ENCODE data around the gene CDHR3. TPM values are rescaled to one million over a fixed set of nuclear protein-coding genes. Genes with fewer than 3 reads are reported as not detected.

CDHR3 gene
- total RNA-seq, 1 donor from 2014 or later, result 3.1 TPM

DNA sequence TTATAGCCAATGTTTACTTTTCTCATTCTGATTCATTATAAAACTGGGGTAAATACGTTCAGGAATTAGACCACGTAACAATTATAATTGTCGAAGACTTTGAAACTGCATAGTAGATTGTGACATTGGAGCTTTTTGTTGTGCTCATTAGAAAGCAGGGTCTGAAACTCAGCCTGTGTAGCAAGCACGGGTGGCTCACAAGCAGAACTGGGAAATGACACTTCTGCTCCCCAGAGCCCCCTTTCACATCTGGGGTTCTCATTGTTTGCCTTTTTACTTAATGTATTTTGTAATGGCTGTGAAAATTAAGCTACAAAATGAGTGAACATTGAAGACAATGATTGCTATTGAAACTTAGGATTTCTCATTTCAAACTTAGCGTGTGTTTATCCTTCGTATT is 72.9 kb downstream of the CDHR3 start:
- Histone ChIP-seq H3K4me1 (ENCODE audit: insufficient read depth, low read length) (no peaks in the 10 kb centered on the region), H3K79me2 (ENCODE audit: insufficient read depth, low read length) (no peaks in the 10 kb centered on the region), H3K27ac (ENCODE audit: low read depth, low read length) (no peak overlapping the region), H3K9me3 (ENCODE audit: insufficient read depth, low read depth, low read length) (peaks cover 5% of the 10 kb centered on the region), H3K4me2 (ENCODE audit: low read length) (no peak overlapping the region), H3K4me3 (ENCODE audit: insufficient read depth, low read depth, low read length) (no peak overlapping the region), H4K20me1 (ENCODE audit: insufficient read depth, low read length) (no peaks in the 10 kb centered on the region), H3K27me3 (ENCODE audit: insufficient read depth, low read length) (peaks cover 33% of the 10 kb centered on the region), H2AFZ (ENCODE audit: low read depth, low read length) (no peak overlapping the region), H3K36me3 (ENCODE audit: insufficient read depth, low read length) (no peaks in the 10 kb centered on the region), H3K9ac (ENCODE audit: low read length) (no peak overlapping the region)
- H3K27ac Mint-ChIP-seq (ENCODE audit: unreplicated experiment), result no peak overlapping the region
- no peak for TF ChIP-seq EZH2 (IDR thresholded peaks at IDR 0.05; ENCODE audit: insufficient read depth, low read length)
- TF ChIP-seq, protein P1, sequence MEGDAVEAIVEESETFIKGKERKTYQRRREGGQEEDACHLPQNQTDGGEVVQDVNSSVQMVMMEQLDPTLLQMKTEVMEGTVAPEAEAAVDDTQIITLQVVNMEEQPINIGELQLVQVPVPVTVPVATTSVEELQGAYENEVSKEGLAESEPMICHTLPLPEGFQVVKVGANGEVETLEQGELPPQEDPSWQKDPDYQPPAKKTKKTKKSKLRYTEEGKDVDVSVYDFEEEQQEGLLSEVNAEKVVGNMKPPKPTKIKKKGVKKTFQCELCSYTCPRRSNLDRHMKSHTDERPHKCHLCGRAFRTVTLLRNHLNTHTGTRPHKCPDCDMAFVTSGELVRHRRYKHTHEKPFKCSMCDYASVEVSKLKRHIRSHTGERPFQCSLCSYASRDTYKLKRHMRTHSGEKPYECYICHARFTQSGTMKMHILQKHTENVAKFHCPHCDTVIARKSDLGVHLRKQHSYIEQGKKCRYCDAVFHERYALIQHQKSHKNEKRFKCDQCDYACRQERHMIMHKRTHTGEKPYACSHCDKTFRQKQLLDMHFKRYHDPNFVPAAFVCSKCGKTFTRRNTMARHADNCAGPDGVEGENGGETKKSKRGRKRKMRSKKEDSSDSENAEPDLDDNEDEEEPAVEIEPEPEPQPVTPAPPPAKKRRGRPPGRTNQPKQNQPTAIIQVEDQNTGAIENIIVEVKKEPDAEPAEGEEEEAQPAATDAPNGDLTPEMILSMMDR (IDR thresholded peaks at IDR 0.05; ENCODE audit: insufficient read depth, low read depth, low read length), result no peak
- no peaks in the 10 kb centered on the region for H3K4me1 Mint-ChIP-seq (ENCODE audit: low read depth, unreplicated experiment)
- H3K9me3 Mint-ChIP-seq (ENCODE audit: unreplicated experiment), result peaks cover 1% of the 10 kb centered on the region
- H3K27me3 Mint-ChIP-seq (ENCODE audit: low read depth, unreplicated experiment), result peaks cover 28% of the 10 kb centered on the region
- H3K36me3 Mint-ChIP-seq (ENCODE audit: low read depth, unreplicated experiment), result no peaks in the 10 kb centered on the region
- H3K4me3 Mint-ChIP-seq (ENCODE audit: unreplicated experiment), result no peak overlapping the region
- FAIRE-seq, result no peak
- DNase-seq (ENCODE audit: low read depth), result no peak

DNA sequence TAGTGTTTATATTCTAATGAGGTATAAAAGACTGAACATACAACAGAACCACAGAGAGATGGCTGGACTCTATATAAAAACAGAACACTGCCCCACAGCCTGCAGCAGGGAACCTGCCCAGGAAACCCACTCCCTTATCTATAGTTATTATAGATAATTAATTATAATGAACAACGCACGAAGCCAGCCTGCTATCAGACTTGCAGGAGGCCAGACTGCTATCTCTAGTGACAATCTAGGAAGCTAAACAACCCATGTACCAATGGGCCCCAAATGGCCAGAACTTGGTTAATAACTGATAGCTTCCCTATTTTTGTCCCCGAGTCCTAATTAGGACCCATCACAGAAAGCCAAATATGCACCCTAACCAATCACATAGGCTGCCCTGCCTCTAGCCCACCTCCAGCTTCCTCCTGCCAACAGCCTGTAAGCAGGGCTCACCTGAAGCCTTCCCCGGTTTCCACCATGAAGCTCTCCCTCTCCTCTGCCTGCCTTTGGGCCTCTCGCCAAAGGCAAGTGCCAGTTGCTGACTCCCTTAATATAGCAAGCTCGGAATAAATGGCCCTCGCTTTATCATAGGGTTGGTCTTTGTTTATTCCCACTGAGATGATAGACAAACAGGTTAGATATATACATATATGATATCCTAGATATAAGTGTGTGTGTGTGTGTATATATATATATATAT is 74.6 kb downstream of the CDHR3 start:
- Histone ChIP-seq H3K9ac (ENCODE audit: low read length) (no peak overlapping the region), H3K27ac (ENCODE audit: low read depth, low read length) (no peak overlapping the region), H3K4me2 (ENCODE audit: low read length) (no peak overlapping the region), H3K9me3 (ENCODE audit: insufficient read depth, low read depth, low read length) (peaks cover 5% of the 10 kb centered on the region), H3K79me2 (ENCODE audit: insufficient read depth, low read length) (no peaks in the 10 kb centered on the region), H3K36me3 (ENCODE audit: insufficient read depth, low read length) (no peaks in the 10 kb centered on the region), H3K27me3 (ENCODE audit: insufficient read depth, low read length) (peaks cover 17% of the 10 kb centered on the region), H3K4me3 (ENCODE audit: insufficient read depth, low read depth, low read length) (no peak overlapping the region), H2AFZ (ENCODE audit: low read depth, low read length) (no peak overlapping the region), H3K4me1 (ENCODE audit: insufficient read depth, low read length) (peaks cover 3% of the 10 kb centered on the region), H4K20me1 (ENCODE audit: insufficient read depth, low read length) (no peaks in the 10 kb centered on the region)
- no peak for FAIRE-seq
- H3K4me1 Mint-ChIP-seq (ENCODE audit: low read depth, unreplicated experiment), result no peaks in the 10 kb centered on the region
- peaks cover 1% of the 10 kb centered on the region for H3K9me3 Mint-ChIP-seq (ENCODE audit: unreplicated experiment)
- H3K36me3 Mint-ChIP-seq (ENCODE audit: low read depth, unreplicated experiment), result no peaks in the 10 kb centered on the region
- no peak overlapping the region for H3K4me3 Mint-ChIP-seq (ENCODE audit: unreplicated experiment)
- peaks cover 25% of the 10 kb centered on the region for H3K27me3 Mint-ChIP-seq (ENCODE audit: low read depth, unreplicated experiment)
- DNase-seq (ENCODE audit: low read depth), result no peak
- no peak overlapping the region for H3K27ac Mint-ChIP-seq (ENCODE audit: unreplicated experiment)
- TF ChIP-seq EZH2 (IDR thresholded peaks at IDR 0.05; ENCODE audit: insufficient read depth, low read length), result no peak
- TF ChIP-seq, protein P1 (IDR thresholded peaks at IDR 0.05; ENCODE audit: insufficient read depth, low read depth, low read length), result no peak

DNA sequence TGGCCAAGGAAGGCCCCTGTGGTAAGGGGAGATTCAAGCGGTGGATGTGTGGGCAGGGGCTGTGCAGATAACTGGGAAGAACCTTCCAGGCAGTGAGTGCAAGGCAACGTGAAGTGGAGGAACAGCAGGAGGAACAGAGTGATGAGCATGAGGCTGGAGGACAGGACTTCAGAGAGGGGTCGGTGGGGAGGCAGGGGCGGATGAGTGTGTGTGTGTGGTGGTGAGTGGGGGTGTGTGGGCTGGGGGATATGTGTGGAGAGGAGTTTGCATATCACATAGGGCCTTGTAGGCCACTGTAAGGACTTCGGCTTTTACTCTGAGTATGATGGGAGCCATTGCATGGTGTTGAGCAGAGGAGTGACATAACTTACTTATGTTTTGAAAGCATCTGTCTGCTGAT is 75.2 kb downstream of the CDHR3 start:
- no peak overlapping the region for H3K27ac ChIP-seq (ENCODE audit: low read depth, low read length)
- Mint-ChIP-seq H3K27ac (ENCODE audit: unreplicated experiment) (no peak overlapping the region), H3K4me1 (ENCODE audit: low read depth, unreplicated experiment) (no peaks in the 10 kb centered on the region), H3K36me3 (ENCODE audit: low read depth, unreplicated experiment) (no peaks in the 10 kb centered on the region), H3K4me3 (ENCODE audit: unreplicated experiment) (no peak overlapping the region), H3K9me3 (ENCODE audit: unreplicated experiment) (peaks cover 1% of the 10 kb centered on the region), H3K27me3 (ENCODE audit: low read depth, unreplicated experiment) (peaks cover 21% of the 10 kb centered on the region)
- H3K79me2 ChIP-seq (ENCODE audit: insufficient read depth, low read length), result no peaks in the 10 kb centered on the region
- H3K9ac ChIP-seq (ENCODE audit: low read length), result no peak overlapping the region
- no peak overlapping the region for H2AFZ ChIP-seq (ENCODE audit: low read depth, low read length)
- H4K20me1 ChIP-seq (ENCODE audit: insufficient read depth, low read length), result no peaks in the 10 kb centered on the region
- no peak overlapping the region for H3K4me3 ChIP-seq (ENCODE audit: insufficient read depth, low read depth, low read length)
- FAIRE-seq, result no peak
- peaks cover 5% of the 10 kb centered on the region for H3K9me3 ChIP-seq (ENCODE audit: insufficient read depth, low read depth, low read length)
- H3K36me3 ChIP-seq (ENCODE audit: insufficient read depth, low read length), result no peaks in the 10 kb centered on the region
- H3K4me1 ChIP-seq (ENCODE audit: insufficient read depth, low read length), result peaks cover 4% of the 10 kb centered on the region
- H3K27me3 ChIP-seq (ENCODE audit: insufficient read depth, low read length), result peaks cover 10% of the 10 kb centered on the region
- no peak for DNase-seq (ENCODE audit: low read depth)
- no peak overlapping the region for H3K4me2 ChIP-seq (ENCODE audit: low read length)
- TF ChIP-seq EZH2 (IDR thresholded peaks at IDR 0.05; ENCODE audit: insufficient read depth, low read length), result no peak
- TF ChIP-seq, protein P1 (IDR thresholded peaks at IDR 0.05; ENCODE audit: insufficient read depth, low read depth, low read length), result no peak
